Body of pancreas (tissue), 4 donors: ENCODE data around the gene H3-3A.

Source experiments
- CTCF ChIP-seq, 7 experiments: fragments of 450-650 bp in 4 of 7; fragments of 200-600 bp in 3 of 7; sonication (generic) in 3 of 7; IDR thresholded peaks; one replicate each; pipeline ENCODE4 v1.5.1; 2016 to 2019; ENCODE audit warnings: antibody characterized with exemption in 7 of 7
- POLR2A ChIP-seq, 3 donors: fragments of 450-650 bp; IDR thresholded peaks; one replicate each; pipeline ENCODE4 v1.6.1; 2016; ENCODE audit warnings: antibody characterized with exemption in 3 of 3, mild to moderate bottlenecking in 2 of 3

DNA sequence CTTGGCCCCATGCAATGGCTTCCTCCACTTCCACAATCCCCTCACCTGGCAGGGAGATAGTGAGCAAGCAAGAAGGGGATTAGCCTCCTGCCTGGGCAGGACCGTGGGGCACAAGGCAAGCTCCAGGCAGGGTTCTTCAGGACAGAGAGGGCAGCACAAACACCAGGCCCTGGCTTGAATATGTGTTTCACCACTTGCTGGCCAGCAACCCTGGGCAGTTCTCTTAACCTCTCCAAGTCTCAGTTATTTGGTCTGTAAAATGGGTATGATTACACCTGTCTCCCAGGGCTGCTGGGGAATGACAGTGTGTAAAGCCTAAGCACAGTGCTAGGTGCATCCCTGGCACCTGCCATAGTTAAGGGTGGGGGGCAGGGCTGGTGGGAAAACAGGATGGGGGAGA is 31.9 kb downstream of the H3-3A start:
- no peak for TF ChIP-seq CTCF (IDR thresholded peaks at IDR 0.05)
- TF ChIP-seq POLR2A (IDR thresholded peaks at IDR 0.05), result no peak
